Keratinocyte (primary cell): Measurements from ENCODE around the gene CEP78. TPM values are rescaled to one million over a fixed set of nuclear protein-coding genes. Genes with fewer than 3 reads are reported as not detected.

ENCODE experiments used
- DNase-seq: peaks from one replicate; pipeline ENCODE4 v3.0.0-alpha.2; 2011; ENCODE audit warnings: low read depth, missing footprints, low spot score
- FAIRE-seq: peaks from 2 replicates; lab custom pipeline; 2011; peaks lifted over from hg19 to GRCh38; lab: Jason Lieb, UNC
- H2AFZ ChIP-seq: 2 replicates; pipeline ENCODE4 v1.6.0; 2012; ENCODE audit warnings: low read length, control low read depth, inconsistent platforms; ENCODE audit not compliant: control insufficient read depth
- H3K27ac ChIP-seq: 2 replicates; pipeline ENCODE4 v1.5.1; 2011; ENCODE audit warnings: low read length; ENCODE audit not compliant: control insufficient read depth, insufficient read depth
- H3K27me3 ChIP-seq: 3 replicates; pipeline ENCODE4 v1.6.0; 2011; ENCODE audit warnings: low read length; ENCODE audit not compliant: control insufficient read depth, insufficient read depth; ENCODE audit errors: extremely low read depth
- H3K36me3 ChIP-seq, 2 experiments: 2 replicates in 1 of 2; 3 replicates in 1 of 2; pipeline ENCODE4 v1.5.1; 2011; ENCODE audit warnings: low read length in 2 of 2, mild to moderate bottlenecking in 1 of 2; ENCODE audit not compliant: control insufficient read depth in 2 of 2, insufficient read depth in 2 of 2; ENCODE audit errors: extremely low read depth in 1 of 2
- H3K4me1 ChIP-seq: 3 replicates; pipeline ENCODE4 v1.5.1; 2011; ENCODE audit warnings: low read length; ENCODE audit not compliant: control insufficient read depth, insufficient read depth; ENCODE audit errors: extremely low read depth
- H3K4me2 ChIP-seq: 3 replicates; pipeline ENCODE4 v1.6.0; 2011; ENCODE audit warnings: low read depth, low read length; ENCODE audit not compliant: control insufficient read depth, insufficient read depth; ENCODE audit errors: extremely low read depth
- H3K4me3 ChIP-seq, 3 experiments: fragments of 200-600 bp in 1 of 3; sonication (generic) in 1 of 3; 2 replicates in 2 of 3; 3 replicates in 1 of 3; pipeline ENCODE4 v1.5.1; 2011 to 2016; ENCODE audit warnings: low read length in 3 of 3, mild to moderate bottlenecking in 3 of 3, control low read depth in 2 of 3, inconsistent platforms in 1 of 3, low read depth in 1 of 3, mixed read lengths in 1 of 3, mixed run types in 1 of 3, moderate library complexity in 1 of 3; ENCODE audit not compliant: control insufficient read depth in 2 of 3, insufficient read depth in 2 of 3; ENCODE audit errors: extremely low read depth in 1 of 3
- H3K79me2 ChIP-seq: 2 replicates; pipeline ENCODE4 v1.6.0; 2012; ENCODE audit warnings: low read length; ENCODE audit not compliant: control insufficient read depth, insufficient read depth
- H3K9ac ChIP-seq: 3 replicates; pipeline ENCODE4 v1.6.0; 2011; ENCODE audit warnings: low read length; ENCODE audit not compliant: control insufficient read depth, insufficient read depth; ENCODE audit errors: extremely low read depth
- H3K9me1 ChIP-seq: 3 replicates; pipeline ENCODE4 v1.6.0; 2011; ENCODE audit warnings: low read length; ENCODE audit not compliant: control insufficient read depth, insufficient read depth; ENCODE audit errors: extremely low read depth
- H3K9me3 ChIP-seq: 2 replicates; pipeline ENCODE4 v1.5.1; 2012; ENCODE audit warnings: low read depth, low read length; ENCODE audit not compliant: control insufficient read depth
- H4K20me1 ChIP-seq: 3 replicates; pipeline ENCODE4 v1.6.0; 2011; ENCODE audit warnings: low read length; ENCODE audit not compliant: control insufficient read depth, insufficient read depth; ENCODE audit errors: extremely low read depth
- EZH2 ChIP-seq: IDR thresholded peaks from one replicate; pipeline ENCODE4 v1.6.1; 2012; ENCODE audit warnings: inconsistent platforms, mild to moderate bottlenecking, low read length, moderate library complexity
- dilution Hi-C: fragments of 300-500 bp; cut with MboI; formaldehyde crosslinking; loops from one replicate; pipeline ENCODE4 v1.7.0; 2020; ENCODE audit warnings: low sequenced_read_pairs; ENCODE audit not compliant: extremely low pct_ligation_motif_present
- polyA plus RNA-seq, 5 experiments: library from polyadenylated mRNA; depleted of rRNA in 3 of 5; stranded (reverse) in 3 of 5; stranded (forward) in 1 of 5; unstranded in 1 of 5; fragments of >200 nt; gene quantifications; 1 replicate in 1 of 5; 2 replicates in 3 of 5; 3 replicates in 1 of 5; pipeline versions ENCODE4 v1.2.1 to v1.2.3, GENCODE V29; 2011 to 2012; ENCODE audit warnings: missing spikeins in 2 of 5, low read depth in 1 of 5, low replicate concordance in 1 of 5
- TF ChIP-seq, protein P1 (sequence below), 3 experiments: IDR thresholded peaks in 1 of 3; conservative IDR thresholded peaks in 1 of 3; optimal IDR thresholded peaks in 1 of 3; 2 replicates in 2 of 3; 3 replicates in 1 of 3; pipeline versions ENCODE3 to v1.5.1; 2011; ENCODE audit warnings: low read length in 3 of 3, mild to moderate bottlenecking in 3 of 3, moderate library complexity in 2 of 3, control low read depth in 1 of 3, inconsistent platforms in 1 of 3; ENCODE audit not compliant: insufficient read depth in 2 of 3; ENCODE audit errors: extremely low read depth in 1 of 3

Gene CEP78
- polyA plus RNA-seq, 1 donor (not counting 4 experiments of a cell fraction or from before 2014, with no cell fraction given), result 13.2 TPM

DNA sequence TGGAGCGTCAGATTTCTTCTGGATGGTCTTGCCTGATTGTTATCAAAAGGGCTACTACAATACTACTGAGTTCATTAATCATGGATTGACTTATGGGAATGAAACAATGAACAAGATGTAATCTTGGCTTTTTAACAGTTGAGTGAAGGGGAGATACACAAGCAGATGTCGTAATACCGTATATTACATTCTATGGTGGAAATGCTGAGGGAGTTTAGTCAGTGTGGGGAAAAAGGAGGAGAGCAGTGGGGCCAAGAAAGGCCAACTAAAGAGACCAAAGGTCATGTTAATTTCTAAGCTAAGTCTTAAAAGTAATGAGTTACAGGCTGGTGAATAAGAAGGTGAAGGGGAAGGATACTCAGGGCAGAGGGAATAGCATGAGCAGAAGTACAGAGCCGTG lies 32.0 kb downstream of the CEP78 start:
- Histone ChIP-seq H3K27me3 (no peaks in the 10 kb centered on the region), H3K27ac (no peak overlapping the region), H2AFZ (no peak overlapping the region), H3K79me2 (no peaks in the 10 kb centered on the region), H3K9ac (no peak overlapping the region), H3K4me3 (no peak overlapping the region), H3K4me1 (no peaks in the 10 kb centered on the region), H3K9me3 (no peaks in the 10 kb centered on the region), H3K4me2 (no peak overlapping the region), H3K36me3 (peaks cover 3 to 9% of the 10 kb centered on the region in 2 experiments), H4K20me1 (no peaks in the 10 kb centered on the region), H3K9me1 (no peaks in the 10 kb centered on the region)
- FAIRE-seq (no peak), DNase-seq (no peak)
- dilution Hi-C loops, result no loop called here
- TF ChIP-seq, protein P1, sequence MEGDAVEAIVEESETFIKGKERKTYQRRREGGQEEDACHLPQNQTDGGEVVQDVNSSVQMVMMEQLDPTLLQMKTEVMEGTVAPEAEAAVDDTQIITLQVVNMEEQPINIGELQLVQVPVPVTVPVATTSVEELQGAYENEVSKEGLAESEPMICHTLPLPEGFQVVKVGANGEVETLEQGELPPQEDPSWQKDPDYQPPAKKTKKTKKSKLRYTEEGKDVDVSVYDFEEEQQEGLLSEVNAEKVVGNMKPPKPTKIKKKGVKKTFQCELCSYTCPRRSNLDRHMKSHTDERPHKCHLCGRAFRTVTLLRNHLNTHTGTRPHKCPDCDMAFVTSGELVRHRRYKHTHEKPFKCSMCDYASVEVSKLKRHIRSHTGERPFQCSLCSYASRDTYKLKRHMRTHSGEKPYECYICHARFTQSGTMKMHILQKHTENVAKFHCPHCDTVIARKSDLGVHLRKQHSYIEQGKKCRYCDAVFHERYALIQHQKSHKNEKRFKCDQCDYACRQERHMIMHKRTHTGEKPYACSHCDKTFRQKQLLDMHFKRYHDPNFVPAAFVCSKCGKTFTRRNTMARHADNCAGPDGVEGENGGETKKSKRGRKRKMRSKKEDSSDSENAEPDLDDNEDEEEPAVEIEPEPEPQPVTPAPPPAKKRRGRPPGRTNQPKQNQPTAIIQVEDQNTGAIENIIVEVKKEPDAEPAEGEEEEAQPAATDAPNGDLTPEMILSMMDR (optimal IDR thresholded peaks at IDR 0.05 in 1 of 3, IDR thresholded peaks at IDR 0.05 in 1 of 3, conservative IDR thresholded peaks at IDR 0.05 in 1 of 3; ENCODE audit: extremely low read depth in 1 of 3, insufficient read depth in 2 of 3, low read length in 3 of 3), result no peak
- TF ChIP-seq EZH2, result no peak

DNA sequence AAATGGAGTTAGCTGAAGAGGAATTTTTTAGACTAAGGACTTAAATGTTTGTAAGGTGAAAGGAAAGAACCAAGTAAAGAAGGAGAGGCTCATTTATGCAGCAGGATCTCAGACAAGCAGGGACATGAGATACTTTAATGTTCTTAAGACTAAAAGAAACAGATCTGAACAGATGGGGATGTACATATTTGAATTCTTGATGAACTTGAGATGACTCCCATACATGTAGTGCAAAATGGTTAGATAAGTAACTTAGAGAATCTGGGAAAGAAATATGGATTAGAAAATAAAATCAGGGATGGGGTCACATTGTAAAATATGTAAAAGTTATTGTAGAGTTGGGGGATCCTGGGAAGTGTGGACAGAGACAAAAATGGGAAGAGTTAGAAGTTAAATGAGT lies 33.9 kb downstream of the CEP78 start:
- Histone ChIP-seq H3K9me3 (no peaks in the 10 kb centered on the region), H2AFZ (no peak overlapping the region), H3K27me3 (no peaks in the 10 kb centered on the region), H4K20me1 (no peaks in the 10 kb centered on the region), H3K79me2 (no peaks in the 10 kb centered on the region), H3K4me2 (no peak overlapping the region), H3K27ac (no peak overlapping the region), H3K9ac (no peak overlapping the region), H3K9me1 (no peaks in the 10 kb centered on the region), H3K36me3 (peaks cover 3 to 9% of the 10 kb centered on the region in 2 experiments), H3K4me1 (no peaks in the 10 kb centered on the region), H3K4me3 (no peak overlapping the region)
- dilution Hi-C loops, result no loop called here
- TF ChIP-seq, protein P1 (optimal IDR thresholded peaks at IDR 0.05 in 1 of 3, IDR thresholded peaks at IDR 0.05 in 1 of 3, conservative IDR thresholded peaks at IDR 0.05 in 1 of 3; ENCODE audit: extremely low read depth in 1 of 3, insufficient read depth in 2 of 3, low read length in 3 of 3), result no peak
- no peak for TF ChIP-seq EZH2
- FAIRE-seq, result no peak
- no peak for DNase-seq
